Fibroblast of skin of right biceps (primary cell): ENCODE data around the gene PODN.

Experiments used
- DNase-seq: peaks from one replicate; pipeline ENCODE4 v3.0.0-alpha.2; 2013

Gene PODN

DNA sequence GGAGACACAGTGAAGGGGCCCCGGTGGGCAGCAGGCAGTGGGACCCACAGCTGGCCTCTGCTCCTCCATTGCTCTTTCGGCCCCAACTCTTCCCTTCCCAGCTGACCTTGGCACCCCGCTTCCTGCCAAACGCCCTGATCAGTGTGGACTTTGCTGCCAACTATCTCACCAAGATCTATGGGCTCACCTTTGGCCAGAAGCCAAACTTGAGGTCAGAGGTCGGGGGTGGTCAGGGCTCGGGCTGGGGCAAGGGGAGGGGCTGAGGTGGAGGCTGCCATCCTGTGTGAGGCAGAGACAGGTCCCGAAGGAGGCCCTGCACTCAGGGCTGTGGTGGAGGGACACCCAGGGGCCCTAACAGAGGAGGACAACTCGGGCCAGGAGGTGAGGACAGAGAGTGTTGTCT lies 13.7 kb downstream of the PODN start:
- no peak for DNase-seq

DNA sequence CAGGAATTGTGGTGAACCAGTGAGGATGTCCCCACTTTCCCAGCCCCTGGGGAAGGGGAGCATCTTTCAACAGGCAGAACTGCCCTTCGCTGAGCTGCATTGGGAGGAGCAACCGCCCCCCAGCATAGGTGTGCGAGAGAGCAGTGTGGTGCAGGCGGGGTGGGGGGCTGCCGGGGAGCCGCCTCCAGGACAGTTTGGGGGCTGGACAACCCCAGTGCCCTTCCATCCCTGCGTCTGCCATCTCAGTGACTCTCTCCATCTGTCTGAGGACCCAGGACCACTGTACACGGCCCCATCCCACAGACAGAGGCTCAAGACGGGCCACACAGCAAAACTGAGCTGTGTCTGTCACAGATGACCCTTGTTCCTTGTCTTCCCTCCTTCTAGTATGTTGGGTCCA lies 14.2 kb downstream of the PODN start:
- no peak for DNase-seq

DNA sequence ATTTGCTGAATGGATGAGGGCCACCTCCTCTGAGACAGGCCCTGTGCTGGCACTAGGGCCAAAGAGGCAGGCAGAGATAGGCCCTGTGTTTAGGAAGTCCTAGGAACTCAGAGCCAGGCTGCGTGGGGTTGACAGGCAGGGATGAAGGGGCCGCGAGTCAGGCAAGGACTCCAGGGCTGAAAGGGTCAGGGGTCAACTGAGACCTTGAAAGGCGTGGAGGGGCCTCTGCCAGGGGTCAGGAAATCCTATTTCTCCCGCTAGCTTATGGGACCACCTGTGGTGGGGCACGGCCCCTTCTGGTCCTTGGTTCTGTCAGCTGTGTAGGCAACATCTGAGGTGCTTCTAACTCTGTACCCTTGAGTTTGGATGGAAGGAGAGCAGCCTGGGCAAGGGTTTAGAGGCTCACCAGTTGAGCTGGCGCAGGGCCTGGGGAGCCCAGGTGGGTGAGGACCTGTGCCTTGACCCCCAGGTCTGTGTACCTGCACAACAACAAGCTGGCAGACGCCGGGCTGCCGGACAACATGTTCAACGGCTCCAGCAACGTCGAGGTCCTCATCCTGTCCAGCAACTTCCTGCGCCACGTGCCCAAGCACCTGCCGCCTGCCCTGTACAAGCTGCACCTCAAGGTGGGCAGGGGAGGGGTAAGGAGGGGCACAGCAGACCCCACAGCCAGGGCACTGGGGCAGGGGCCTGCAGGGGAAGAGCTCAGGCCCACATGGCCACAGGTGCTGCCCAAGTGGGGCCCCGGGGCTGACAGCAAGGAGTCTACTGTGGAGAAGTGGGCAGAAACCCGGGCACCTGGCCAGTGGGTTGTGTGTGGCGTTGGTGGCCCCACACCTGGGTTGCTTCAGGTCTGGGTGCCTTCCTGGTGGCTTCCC lies 14.9 kb downstream of the PODN start:
- no peak for DNase-seq

DNA sequence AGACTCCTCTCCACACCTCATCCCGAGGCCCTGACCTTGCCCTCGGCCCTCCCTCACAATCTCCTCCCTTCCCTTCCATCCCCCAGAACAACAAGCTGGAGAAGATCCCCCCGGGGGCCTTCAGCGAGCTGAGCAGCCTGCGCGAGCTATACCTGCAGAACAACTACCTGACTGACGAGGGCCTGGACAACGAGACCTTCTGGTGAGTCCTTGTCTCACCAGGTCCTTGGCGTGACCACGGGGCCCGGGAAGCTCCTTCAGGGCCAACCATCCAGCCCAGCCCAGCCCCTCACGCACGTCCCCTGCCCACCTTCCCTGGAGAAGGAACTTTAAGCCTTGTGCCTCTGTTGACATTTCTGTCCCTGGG lies 15.6 kb downstream of the PODN start:
- DNase-seq = no peak

DNA sequence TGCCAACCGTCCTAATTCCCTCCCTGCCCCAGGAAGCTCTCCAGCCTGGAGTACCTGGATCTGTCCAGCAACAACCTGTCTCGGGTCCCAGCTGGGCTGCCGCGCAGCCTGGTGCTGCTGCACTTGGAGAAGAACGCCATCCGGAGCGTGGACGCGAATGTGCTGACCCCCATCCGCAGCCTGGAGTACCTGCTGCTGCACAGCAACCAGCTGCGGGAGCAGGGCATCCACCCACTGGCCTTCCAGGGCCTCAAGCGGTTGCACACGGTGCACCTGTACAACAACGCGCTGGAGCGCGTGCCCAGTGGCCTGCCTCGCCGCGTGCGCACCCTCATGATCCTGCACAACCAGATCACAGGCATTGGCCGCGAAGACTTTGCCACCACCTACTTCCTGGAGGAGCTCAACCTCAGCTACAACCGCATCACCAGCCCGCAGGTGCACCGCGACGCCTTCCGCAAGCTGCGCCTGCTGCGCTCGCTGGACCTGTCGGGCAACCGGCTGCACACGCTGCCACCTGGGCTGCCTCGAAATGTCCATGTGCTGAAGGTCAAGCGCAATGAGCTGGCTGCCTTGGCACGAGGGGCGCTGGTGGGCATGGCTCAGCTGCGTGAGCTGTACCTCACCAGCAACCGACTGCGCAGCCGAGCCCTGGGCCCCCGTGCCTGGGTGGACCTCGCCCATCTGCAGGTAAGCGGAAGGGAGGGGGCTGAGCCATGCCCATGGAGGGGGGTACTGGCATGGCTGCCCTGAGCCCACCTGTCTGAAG lies 16.5 kb downstream of the PODN start:
- no peak for DNase-seq

DNA sequence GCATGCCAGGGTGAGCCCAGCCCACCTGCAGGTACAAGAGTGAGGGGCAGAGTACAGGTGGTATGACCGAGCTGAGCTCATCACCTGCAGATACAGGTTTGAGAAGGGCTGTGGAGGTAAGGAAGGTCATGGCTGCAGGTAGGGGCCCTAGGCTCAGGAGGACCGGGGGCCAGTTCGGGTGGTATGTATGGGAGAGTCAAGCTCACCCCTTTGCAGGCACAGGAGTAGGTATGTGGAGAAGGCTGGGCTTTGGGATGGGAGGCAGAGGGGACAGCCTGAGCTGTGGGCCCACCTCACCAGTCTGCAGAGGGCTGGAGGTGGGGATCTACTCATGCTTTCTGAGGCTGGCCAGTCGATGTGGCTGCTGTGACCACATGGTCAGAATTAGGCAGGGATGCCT lies 17.2 kb downstream of the PODN start:
- no peak for DNase-seq

DNA sequence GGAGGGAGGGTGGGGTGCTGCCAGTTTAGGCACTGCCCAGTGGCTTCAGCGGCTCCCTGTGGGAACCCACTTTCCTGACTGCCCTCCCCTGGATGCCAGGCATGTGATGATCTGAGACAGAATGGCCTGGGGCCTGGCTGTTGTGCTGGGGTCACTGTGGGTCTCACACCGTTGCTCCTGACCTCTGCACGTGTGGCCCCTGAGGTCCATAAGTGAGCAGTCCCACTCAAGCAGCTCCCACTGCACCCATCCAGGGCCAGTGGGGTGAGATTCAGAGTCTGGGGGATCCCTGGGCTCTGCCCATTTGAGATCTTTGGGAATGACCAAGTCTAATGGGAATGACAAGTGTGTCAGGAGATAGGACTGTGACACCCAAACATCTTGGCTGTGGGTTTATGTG lies 18.0 kb downstream of the PODN start:
- DNase-seq = no peak

DNA sequence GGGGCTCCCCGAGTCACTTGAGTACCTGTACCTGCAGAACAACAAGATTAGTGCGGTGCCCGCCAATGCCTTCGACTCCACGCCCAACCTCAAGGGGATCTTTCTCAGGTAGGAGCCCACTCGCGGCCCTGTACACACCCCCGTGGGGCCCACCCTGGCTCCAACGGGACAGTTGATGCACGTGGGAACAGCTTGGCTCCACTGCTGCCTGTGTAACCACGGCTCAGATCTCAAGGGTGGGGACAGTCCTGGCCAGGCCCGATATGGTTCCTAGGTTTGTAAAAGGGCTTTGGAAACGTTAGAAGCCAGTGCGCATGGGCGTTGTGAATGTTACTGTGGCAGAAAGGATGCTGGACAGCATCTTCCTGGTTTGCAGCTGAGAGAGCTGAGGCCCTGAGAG lies 18.8 kb downstream of the PODN start:
- no peak for DNase-seq

DNA sequence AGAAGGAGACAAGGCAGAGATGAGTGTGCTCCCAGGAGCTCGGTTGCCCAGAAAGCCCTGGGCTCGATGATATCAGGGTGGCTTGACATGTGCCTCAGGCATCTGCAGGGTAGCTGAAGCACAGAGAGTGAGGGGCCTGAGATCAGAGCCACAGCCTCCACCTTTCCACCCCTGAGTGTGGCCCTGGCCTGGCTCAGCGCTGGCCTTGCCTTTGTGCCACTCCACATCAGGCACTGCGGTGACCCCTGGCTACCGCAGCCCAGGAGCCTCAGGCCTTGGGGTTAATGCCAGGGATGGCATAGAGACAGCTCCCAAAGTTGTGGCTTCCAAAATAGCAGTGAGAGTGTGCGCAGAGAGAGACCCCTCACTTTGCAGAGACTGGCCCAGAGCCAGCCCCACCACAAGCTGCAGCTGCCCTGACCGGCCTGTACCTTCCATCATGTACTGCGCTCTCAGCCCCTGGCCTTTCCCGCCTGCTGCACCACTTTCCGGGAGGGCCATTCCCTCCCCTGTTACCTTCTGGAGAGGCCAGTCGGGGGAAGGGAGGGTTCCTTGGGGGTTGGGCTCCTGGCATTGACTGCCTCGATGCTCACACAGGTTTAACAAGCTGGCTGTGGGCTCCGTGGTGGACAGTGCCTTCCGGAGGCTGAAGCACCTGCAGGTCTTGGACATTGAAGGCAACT lies 19.5 kb downstream of the PODN start:
- DNase-seq = no peak

DNA sequence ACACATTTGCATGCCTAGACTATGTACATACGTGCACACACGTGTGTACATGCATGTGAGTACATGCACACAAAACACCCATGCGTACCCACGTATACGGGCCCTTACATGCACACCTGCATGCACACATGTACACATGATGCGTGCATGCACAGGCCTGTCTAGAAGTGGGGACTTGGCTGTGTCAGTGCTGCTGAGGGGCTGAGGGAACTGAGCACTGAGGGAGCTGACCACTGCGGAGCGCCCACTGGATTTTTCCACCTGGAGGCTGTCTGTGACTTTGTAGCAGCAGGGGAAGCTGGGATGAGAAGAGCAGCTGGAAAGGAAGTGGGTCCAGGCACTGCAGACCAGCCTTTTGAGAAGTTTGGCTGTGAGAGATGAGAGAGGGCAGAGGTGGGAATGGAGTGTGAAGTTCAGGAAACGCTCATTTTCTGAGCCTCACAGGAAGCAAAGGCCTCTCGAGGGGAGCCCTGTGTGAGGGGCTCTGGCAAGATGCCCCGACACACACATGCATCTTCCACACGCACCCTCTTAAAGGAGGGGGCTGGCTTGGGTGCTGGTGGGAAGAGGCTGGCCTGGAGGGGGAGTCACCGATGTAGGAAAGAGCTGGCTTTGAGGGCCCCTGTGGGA lies 20.9 kb downstream of the PODN start:
- no peak for DNase-seq

DNA sequence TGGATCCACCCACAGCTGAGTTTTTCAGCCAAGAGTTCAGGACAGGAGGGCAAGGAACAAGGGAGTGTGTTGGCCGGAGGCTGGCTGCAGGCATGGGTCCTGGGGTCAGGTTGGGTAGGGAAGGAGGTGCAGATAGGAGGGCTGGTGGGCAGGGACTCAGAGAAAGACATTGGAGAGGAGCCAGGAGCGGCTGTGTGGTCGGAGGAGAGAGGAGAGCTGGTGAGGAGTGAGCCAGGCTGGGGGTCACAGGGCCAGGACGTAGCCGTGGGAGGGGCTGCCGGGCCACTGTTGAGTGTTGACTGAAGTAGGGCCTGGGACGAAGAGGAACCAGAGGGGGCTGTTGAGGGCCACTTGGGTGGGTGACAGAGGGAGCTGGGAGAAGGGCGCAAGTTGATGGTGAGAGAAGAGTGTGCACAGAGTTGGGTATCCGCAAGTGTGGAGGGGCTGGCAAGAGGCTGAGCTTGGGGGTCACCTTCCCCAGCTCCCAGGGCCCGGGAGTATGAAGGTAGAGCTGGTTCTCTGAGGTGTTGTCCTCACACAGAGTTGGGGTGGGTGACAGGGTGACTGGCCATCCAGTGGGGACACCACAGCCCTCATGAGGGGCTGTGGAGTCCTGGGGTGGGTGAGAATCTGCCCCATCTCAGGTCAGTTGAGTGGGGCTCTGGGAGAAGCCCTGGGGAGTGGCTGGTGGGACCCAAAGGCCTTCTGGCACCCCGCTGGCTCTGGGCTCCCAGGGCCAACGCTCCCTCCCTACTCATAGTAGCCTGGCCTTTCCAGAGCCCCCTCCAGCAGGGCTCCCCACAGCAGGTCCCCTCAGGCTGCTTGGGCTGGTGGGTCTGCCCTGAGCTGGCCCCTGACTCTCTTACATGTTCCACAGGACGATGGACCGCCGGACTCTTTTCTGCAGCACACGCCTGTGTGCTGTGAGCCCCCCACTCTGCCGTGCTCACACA lies 21.9 kb downstream of the PODN start:
- DNase-seq = no peak

DNA sequence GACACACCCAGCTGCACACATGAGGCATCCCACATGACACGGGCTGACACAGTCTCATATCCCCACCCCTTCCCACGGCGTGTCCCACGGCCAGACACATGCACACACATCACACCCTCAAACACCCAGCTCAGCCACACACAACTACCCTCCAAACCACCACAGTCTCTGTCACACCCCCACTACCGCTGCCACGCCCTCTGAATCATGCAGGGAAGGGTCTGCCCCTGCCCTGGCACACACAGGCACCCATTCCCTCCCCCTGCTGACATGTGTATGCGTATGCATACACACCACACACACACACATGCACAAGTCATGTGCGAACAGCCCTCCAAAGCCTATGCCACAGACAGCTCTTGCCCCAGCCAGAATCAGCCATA lies 22.6 kb downstream of the PODN start:
- DNase-seq = no peak

DNA sequence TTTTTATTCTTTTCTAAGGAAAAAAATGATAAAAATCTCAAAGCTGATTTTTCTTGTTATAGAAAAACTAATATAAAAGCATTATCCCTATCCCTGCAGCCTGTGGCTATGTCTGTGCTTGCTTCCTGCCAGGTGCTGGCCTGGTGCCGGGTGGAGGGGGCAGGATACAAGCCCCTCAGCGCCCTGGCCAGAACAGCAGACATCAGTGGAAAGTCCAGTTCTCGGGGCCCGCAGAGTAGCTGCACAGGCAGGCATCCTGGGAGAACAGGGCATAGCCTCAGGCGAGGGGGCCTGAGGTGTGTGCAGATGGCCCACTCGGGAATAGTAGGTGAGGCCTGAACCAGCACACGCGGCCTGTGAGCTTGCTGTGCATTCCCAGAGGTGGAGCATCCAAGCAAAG lies 23.4 kb downstream of the PODN start:
- no peak for DNase-seq

DNA sequence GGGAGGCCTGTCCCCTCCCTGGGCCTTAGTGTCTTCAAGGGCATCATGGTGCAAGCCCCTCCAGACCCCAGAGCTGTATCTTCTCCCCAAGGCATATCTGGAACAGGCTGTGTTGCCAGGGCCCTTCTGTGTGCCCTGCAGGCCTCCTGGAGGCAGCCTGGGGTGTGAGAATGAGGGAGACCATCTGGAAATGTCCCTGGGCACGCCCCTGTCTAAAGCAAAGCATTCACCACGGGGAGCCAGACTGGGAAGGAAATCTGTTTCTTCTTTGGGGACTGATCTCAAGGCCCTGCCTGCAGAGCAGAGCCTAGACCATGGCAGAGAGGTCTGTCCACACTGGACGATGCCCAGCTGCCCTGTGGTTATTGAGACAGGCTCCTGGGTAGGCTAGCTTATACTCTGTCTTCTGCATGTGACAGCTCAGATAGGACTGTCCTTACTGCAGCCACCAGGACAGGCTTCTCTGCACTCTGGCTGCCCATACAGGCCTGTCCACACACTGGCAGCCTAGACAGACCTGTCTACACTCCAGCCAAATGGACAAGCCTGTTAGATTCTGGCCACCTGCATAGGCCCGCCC lies 24.6 kb downstream of the PODN start:
- DNase-seq = no peak

DNA sequence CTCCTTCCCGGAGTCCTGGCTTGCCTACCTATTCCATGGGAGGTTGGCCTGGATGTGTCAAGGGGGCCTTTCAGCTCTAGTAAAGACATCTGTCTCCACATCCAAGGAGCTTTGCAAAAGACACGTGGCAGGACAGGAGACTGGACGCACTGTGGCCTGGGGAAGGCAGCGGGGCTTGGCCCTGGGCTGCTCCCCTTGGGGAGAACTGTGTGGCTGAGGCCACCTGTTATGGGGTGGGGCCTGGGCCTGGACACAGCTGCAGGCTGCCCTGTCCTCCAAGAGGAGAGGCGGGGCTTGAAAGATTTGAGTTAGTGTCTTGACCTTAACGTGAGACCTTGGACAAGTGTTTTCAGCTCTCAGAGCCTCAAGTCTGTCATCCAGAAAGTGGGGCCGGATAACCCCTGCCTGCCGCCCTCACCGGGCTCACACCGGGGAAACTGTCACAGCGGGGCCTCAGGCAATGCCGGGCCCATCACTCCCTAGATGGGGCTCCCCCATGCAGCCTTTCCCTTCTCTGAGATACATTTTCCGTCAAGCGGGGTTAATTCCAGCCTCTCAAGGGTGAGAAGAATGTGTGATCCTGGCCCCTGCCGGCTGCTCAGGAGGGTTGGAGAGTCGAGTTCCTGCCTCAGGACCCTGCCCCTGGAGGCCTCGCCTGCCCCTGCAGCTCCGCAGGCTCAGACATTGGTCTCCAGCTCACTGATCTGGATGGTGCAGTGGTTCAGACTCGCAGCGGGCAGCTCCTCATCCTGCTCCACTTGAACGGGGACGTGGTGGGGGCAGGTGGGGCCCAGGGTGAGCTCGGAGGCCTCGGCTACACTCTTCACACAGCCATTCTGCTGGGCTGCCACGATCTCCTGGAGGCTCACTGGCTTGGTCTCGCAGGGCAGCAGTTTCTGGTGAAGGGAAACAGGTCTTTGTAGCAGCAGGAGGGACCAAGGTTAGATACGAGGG lies 25.6 kb downstream of the PODN start:
- no peak for DNase-seq

DNA sequence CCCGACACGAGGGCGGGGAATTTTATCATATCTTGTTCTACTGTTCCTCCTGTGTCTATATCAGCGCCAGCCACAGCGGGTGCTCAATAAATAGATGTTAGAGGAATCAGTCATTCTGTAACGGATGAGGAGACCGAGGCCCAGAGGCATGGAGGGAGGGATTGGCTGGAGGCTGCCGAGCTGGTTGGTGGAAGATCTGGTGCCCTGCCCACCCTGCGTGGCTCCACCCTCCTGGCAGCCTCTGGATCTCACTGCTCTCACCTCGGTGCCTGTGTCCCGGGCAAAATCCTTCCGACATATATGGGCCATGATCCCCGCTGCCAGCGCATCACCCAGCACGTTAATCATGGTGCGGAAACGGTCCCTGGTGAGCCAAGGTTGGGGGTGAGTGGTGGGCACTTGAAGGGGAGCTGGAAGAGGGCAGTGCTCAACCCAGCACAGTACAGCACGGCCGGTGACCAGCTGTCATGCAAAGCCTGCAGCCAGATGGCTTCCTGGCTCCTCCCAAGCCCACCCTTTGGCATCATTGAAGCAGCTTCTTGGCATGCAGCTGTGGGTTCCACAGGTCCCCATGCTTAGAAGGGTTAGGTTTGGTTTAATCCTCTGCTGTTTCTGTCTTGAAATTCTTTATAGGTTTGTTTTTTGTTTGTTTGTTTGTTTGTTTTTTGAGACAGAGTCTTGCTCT lies 26.7 kb downstream of the PODN start:
- no peak for DNase-seq

DNA sequence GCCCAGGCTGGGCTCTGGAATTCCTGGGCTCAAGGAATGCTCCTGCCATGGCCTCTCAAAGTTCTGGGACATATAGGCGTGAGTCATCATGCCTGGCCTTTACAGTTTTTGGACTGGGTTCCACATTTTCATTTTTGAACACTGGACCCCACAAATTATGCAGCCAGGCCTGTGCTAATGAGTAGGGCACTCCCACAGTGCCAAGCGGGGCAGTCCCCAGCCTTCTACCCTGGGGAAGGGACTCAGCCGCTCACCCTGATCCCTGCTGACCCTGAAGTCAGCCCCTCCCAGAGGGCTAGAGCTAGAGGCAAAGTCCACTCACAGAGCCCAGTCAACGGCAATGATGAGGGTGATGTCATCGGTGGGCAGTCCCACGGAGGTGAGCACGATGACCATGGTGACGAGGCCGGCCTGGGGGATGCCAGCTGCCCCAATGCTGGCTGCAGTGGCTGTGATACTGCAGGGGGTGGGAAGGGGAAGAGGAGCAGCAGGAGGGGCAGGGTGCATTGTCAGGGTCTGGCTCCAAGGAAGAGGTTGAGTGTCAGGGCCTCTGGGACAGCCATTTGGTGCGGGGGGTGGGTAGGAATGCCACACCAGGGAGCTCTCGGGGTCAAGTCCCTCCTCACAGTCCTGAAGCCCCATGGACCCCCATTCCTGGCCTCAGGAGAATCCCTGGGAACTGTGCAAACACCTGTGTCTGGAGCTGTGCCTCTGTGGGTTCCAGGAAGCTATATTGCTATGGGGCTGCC lies 27.6 kb downstream of the PODN start:
- DNase-seq = peak; percentile 42

DNA sequence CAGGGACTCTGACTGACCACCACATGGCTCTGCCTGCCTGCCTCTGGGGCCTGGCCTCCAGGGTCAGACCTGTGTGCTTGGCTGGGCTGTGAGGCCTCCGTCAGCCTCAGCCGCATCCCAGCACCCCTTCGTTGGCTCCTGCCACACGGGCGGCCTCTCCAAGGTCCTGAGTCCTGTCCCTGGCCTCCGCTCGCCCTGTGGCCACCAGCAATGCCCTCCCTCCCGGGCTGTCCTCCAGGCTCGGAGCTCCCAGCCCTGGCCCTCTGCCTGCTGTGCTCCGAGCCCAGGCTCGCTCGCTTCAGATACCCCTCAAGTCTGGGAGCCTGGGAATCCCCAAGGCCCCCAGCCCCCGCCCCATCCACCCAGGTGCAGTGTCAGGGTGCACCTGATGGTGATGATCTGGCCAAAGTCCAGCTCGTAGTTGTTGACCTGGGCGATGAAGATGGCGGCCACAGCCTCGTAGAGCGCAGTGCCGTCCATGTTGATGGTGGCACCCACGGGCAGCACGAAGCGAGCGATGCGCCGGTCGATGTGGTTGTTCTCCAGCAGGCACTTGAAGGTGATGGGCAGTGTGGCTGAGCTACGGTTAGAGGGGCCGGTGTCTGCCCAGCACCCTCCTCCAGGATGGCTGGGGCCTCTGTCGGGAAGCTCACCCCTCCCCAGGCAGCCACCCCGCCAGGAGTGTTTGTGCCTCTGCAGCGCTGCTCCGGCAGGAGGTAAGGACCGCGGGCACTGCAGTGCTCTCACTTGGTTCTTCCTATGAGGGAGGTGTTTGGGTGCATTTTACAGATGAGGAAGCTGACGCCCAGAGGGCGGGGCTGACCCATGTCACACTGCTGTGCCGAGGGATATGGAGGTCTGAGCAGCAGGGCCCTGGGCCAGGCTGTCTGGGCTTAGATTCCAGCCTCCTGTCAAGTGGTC lies 28.5 kb downstream of the PODN start:
- no peak for DNase-seq
